Activated CD4-positive, alpha-beta T cell treated with anti-CD3 and anti-CD28 coated beads, Interleukin-2, amount 50 U/mL, for 48 hours (primary cell): Measurements from ENCODE around the gene WDR5.

Experiments used
- DNase-seq, 2 experiments: peaks; one replicate each; pipeline ENCODE4 v3.0.0-alpha.2; 2020

WDR5 gene

GRCh38 chr9:134159566-134160245, 23.8 kb downstream of the WDR5 start:
- no peak for DNase-seq

DNA sequence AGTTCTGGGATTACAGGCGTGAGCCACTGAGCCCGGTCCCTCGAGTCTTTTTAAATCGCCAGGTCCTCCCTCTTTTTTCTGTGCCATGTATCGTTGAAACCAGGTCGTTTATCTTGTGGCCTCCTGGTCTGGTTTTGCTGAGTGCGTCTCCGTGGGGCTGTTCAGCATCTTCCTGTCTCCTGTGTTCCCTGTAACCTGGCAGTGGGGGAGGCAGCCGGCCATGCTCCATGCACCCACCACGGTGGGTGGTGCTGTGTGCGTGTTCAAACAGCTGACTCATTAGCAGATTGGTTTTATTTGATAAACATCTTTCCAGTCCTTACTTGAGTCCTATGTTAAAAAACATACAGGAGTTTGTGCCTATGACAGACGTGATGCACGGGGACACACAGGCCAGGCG, 25.8 kb downstream of the WDR5 start:
- no peak for DNase-seq

- DNase-seq, result no peak
These were observed 26.4 kb downstream of the WDR5 start for GRCh38 chr9:134162212-134162775.

DNA sequence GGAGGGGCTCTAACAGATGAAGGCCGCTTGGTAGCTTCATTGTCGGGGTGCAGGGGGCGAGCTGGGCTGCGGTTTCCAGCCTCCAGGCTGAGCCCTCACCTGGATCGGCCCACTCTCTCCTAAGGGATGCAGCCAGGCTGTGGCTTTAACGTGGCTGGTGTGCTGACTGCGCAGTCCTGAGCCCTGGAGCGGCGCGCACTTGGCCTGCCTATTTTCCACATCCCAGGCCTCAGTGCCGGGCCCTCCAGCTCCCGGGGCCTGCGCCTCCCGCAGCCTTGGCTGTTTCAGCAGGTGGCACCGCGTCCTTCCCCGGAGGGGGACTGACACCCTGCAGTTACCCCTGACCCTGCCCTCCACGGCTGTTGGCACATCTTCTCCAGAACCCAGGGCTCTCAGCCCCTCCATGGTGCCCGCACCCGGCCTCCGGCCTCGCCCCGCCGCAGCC, 27.1 kb downstream of the WDR5 start:
- no peak for DNase-seq

DNA sequence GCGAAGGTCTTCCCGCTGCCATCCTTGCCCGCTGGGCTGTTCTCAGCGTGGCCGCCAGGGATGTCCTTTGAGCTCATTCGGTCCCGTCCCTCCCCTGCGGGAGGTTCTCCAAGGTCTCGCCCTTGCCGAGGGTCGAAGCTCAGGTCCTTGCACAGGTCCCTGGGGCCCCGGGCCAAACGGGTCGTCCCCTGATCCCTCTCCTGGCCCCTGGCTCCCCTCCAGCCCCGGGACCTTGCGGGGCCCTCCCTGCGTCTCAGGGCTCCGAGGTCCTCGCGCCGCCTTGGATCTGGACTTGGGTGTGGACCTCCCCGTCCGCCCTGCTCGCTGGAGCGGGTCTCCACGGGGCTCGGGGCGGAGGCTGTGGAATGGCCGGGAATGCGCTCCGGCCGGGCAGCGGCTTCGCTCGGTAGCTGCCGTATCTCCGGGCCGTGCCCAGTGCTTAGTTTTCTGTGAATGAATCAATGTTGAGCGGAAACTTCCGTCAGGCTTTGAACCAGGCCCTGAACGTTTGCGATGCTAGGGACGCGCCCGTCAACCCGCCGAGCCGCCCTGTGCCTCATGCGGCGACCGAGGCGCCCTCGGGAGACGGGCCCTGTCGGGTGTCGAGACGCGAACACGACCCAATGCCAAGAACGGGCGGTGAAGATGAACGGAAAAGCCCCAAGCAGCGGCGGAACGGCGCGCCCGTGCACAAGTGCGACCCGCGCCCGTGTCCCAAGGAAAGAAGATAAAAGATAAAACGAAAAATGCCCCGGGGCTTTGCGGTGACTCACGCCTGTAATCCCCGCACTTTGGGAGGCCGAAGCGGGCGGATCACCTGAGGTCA, 27.7 kb downstream of the WDR5 start:
- DNase-seq, result peak; percentile 67 to 71

DNA sequence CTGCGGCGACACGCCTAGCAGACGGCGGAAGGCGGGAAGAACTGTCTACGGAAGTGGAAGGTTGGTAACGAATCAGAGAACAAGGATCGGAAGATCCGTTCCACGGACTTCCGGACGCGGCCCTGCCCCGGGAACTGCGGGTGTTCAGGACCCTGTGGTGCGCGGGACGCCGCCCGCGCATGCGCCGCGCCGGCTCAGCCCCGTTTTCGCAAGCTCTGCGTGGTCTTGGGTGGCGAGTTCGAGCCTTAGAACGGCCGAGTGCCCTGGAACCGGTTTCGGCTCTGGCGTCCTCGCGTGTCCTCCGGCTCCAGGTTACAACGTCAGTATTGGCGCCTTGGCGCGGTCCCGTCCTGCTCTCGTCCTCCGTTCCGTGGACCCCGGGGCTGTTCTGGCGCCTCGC, 29.0 kb downstream of the WDR5 start:
- DNase-seq, result no peak

DNA sequence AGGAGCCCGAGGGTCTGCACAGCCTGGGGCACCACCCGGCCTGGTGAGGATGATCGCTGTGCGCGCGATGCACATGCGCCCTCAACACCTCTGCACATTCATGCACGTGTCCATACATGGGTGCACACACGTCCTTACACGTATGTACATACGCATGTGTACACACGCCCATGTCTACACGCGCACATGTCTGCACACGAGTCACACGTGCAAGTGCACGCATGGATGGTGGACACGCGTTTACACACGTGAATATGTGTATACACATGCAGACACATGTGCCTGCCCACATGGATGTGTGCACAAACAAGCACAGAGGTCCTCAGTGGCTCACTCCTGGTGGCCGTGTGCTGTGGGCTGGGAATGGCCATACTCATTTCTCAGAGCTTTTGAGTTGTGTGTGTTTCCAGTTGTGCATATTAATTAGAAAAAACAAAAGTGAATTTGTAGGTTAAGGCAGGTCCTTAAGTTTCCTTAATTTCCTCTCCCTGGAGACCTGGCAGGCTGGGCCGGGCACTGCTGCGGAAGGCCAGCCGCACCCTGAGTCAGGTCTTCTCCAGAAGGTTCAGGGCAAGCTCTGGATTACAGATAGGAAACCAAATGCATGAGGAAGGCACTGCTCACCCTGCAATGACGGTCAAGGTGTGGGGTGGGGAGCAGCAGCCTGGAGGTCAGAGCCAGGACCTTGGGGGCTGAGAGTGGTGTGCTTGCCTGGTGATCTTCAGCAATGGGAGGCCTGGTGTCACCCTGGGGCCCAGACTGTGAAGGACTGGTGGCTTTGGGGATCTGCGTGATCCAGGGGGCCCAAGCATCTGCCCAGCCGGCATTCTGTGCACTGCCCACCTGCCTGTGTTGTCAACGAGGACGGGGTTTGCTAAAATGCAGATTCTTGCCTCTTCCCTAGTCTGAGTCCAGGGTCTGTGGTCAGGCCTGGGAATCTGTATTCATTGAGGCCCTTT, 29.8 kb downstream of the WDR5 start:
- DNase-seq, result peak; percentile 43 to 48

- DNase-seq, result no peak
These were observed 30.5 kb downstream of the WDR5 start for GRCh38 chr9:134166374-134166773.

- no peak for DNase-seq
These were observed 31.6 kb downstream of the WDR5 start for GRCh38 chr9:134167530-134167931.

GRCh38 chr9:134168757-134169550, 33.1 kb downstream of the WDR5 start:
- DNase-seq, result peak in 1 of 2 experiments; percentile 5

GRCh38 chr9:134169724-134170401, 34.0 kb downstream of the WDR5 start:
- no peak for DNase-seq

GRCh38 chr9:134170532-134171315, 34.8 kb downstream of the WDR5 start:
- no peak for DNase-seq

- DNase-seq, result no peak
These were observed 35.7 kb downstream of the WDR5 start for GRCh38 chr9:134171316-134172197.

DNA sequence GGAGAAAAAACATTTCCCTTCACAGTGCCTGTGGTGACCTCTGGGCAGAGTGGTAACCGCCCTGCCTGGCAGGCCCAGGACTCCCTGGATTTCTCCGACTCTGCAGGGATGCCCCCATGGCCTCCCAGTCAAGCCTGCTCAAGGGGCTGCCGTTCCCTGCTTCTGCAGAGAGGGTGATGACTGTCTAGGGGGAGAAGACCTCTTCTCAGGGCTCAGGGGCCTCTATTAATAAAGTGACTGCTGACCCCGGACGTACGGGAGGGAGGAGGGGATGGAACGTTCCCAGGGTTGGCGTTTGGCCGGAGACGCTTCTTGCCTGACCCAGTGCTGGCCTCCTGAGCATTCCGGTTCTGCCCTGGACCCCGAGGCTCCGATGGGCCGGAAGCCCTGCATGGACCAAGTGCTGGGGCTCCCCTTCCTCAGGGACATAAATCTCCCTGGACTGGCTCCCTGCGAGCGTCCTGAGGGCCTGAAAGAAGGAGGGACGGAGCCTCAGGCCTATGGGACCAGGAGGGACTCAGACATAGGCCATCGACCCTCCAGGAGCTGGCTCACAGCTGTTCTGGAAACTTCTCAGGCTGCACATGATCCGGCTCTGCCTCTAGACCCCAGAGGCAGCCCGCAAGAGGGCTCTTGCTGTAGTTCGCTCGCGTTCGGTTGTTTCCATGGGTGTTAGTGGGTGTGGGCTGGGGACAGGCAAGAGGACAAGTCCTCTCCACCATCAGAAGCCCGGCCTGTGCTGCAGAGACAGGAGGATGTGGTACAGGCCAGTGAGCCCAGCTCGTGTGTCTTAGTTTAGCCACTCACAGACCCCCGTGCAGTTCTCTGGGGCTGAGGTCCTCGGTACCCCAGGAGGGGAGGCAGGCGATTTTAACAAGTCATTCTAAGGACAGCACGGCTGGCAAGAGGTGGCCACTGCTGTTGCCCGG, 36.6 kb downstream of the WDR5 start:
- no peak for DNase-seq

GRCh38 chr9:134173127-134174072, 37.5 kb downstream of the WDR5 start:
- no peak for DNase-seq

DNA sequence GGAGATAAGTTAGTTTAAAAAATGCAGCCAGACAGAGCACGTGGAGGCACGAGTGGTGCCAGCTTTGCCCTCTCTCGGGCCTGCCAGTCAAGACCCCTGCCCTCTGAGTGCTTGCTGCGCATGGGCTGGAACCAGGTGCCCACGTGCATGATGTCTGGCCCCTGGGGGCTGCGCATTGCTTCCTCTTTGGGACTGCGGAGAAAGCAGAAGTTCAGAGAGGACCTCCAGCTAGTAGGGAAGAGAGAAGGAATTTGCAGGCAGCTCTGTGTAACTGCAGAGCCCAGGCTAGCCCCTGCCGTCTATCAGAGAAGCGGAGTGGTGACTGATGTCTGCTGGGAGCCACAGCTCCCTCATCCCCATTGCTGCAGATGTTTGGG, 38.2 kb downstream of the WDR5 start:
- no peak for DNase-seq
